A673 (cell line): ENCODE results near the gene MYADM. TPM values are rescaled to one million over a fixed set of nuclear protein-coding genes. Genes with fewer than 3 reads are reported as not detected.

Experiments used
- BruUV-seq: library from RNA; stranded (reverse); fragments of 400-500 nt; replicated peaks from 2 replicates; lab custom pipeline; 2021; lab: Mats Ljungman, UMichigan
- CTCF ChIA-PET: fragments of 300-600 bp; sonication (Branson Sonifier 250); formaldehyde crosslinking; loops from one replicate; lab custom pipeline; 2022; ENCODE audit warnings: antibody characterized with exemption; lab: Charles Lee
- POLR2A ChIA-PET: fragments of 300-600 bp; sonication (Branson Sonifier 250); formaldehyde crosslinking; loops from one replicate; lab custom pipeline; 2022; ENCODE audit warnings: antibody characterized with exemption; ENCODE audit not compliant: low non-redundant PET; lab: Charles Lee
- DNase-seq: peaks from one replicate; pipeline ENCODE4 v3.0.0-alpha.2; 2015; ENCODE audit warnings: low spot score
- H3K27ac ChIP-seq: fragments of 200-600 bp; sonication (generic); 2 replicates; pipeline ENCODE4 v1.5.1; 2016; ENCODE audit warnings: mixed run types, low read depth, mild to moderate bottlenecking, mixed read lengths, antibody characterized with exemption, low read length; ENCODE audit not compliant: poor library complexity, severe bottlenecking
- H3K27me3 ChIP-seq: fragments of 200-600 bp; sonication (generic); replicated peaks from 2 replicates; pipeline ENCODE4 v1.6.1; 2017; ENCODE audit warnings: mixed run types, low read depth, mild to moderate bottlenecking, mixed read lengths, antibody characterized with exemption, low read length; ENCODE audit not compliant: insufficient read depth, poor library complexity
- H3K36me3 ChIP-seq: fragments of 200-600 bp; sonication (generic); 2 replicates; pipeline ENCODE4 v1.6.1; 2016; ENCODE audit warnings: mixed run types, mild to moderate bottlenecking, mixed read lengths, antibody characterized with exemption, low read length; ENCODE audit not compliant: insufficient read depth, poor library complexity, severe bottlenecking
- H3K4me1 ChIP-seq: fragments of 200-600 bp; sonication (generic); 2 replicates; pipeline ENCODE4 v1.6.1; 2017; ENCODE audit warnings: mixed run types, mild to moderate bottlenecking, mixed read lengths, antibody characterized with exemption, low read length; ENCODE audit not compliant: insufficient read depth, poor library complexity, severe bottlenecking
- H3K4me3 ChIP-seq: fragments of 200-600 bp; sonication (generic); 2 replicates; pipeline ENCODE4 v1.5.1; 2016; ENCODE audit warnings: low read depth, mixed run types, mild to moderate bottlenecking, mixed read lengths, low read length; ENCODE audit not compliant: poor library complexity, severe bottlenecking
- H3K9me3 ChIP-seq: fragments of 200-600 bp; sonication (generic); 2 replicates; pipeline ENCODE4 v1.6.1; 2016; ENCODE audit warnings: mixed run types, low read depth, mild to moderate bottlenecking, mixed read lengths, antibody characterized with exemption, low read length; ENCODE audit not compliant: poor library complexity, severe bottlenecking
- EZH2 ChIP-seq: fragments of 200-600 bp; sonication (generic); IDR thresholded peaks from 2 replicates; pipeline ENCODE4 v1.6.1; 2017; ENCODE audit warnings: borderline replicate concordance, low read depth, mild to moderate bottlenecking, mixed read lengths, antibody characterized with exemption, low read length; ENCODE audit not compliant: poor library complexity, severe bottlenecking
- intact Hi-C: fragments of 100-400 bp; cut with micrococcal nuclease; formaldehyde crosslinking; loops from one replicate; pipeline ENCODE4 v1.10.0; 2022; ENCODE audit not compliant: unreplicated experiment
- total RNA-seq: library from RNA; stranded (reverse); gene quantifications from 2 replicates; pipeline ENCODE4 v1.2.3, GENCODE V29; 2021
- TF ChIP-seq, protein P1 (sequence below): fragments of 300-800, 200-600 bp; sonication (generic); conservative IDR thresholded peaks from 2 replicates; pipeline ENCODE4 v1.5.1; 2017; ENCODE audit warnings: low read depth, mild to moderate bottlenecking, antibody characterized with exemption, low read length, moderate library complexity, mixed read lengths

Gene MYADM
- total RNA-seq, 1 experiment from 2014 or later = 53.2 TPM

GRCh38 chr19:53877361-53877766 lies 9.7 kb downstream of the MYADM start:
- no peak overlapping the region for H3K27ac ChIP-seq
- BruUV-seq = no TSS peak
- CTCF ChIA-PET = no interaction called here
- H3K36me3 ChIP-seq = peaks cover 17% of the 10 kb centered on the region
- peaks cover 2% of the 10 kb centered on the region for H3K27me3 ChIP-seq
- TF ChIP-seq EZH2 = no peak
- TF ChIP-seq, protein P1, sequence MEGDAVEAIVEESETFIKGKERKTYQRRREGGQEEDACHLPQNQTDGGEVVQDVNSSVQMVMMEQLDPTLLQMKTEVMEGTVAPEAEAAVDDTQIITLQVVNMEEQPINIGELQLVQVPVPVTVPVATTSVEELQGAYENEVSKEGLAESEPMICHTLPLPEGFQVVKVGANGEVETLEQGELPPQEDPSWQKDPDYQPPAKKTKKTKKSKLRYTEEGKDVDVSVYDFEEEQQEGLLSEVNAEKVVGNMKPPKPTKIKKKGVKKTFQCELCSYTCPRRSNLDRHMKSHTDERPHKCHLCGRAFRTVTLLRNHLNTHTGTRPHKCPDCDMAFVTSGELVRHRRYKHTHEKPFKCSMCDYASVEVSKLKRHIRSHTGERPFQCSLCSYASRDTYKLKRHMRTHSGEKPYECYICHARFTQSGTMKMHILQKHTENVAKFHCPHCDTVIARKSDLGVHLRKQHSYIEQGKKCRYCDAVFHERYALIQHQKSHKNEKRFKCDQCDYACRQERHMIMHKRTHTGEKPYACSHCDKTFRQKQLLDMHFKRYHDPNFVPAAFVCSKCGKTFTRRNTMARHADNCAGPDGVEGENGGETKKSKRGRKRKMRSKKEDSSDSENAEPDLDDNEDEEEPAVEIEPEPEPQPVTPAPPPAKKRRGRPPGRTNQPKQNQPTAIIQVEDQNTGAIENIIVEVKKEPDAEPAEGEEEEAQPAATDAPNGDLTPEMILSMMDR = no peak
- no peaks in the 10 kb centered on the region for H3K9me3 ChIP-seq
- POLR2A ChIA-PET = no interaction called here
- peaks cover 17% of the 10 kb centered on the region for H3K4me1 ChIP-seq
- no peak overlapping the region for H3K4me3 ChIP-seq
- DNase-seq = no peak
- intact Hi-C loops = no loop called here

GRCh38 chr19:53878776-53879139 lies 11.1 kb downstream of the MYADM start:
- POLR2A ChIA-PET = no interaction called here
- peaks cover 16% of the 10 kb centered on the region for H3K36me3 ChIP-seq
- H3K4me1 ChIP-seq = peaks cover 28% of the 10 kb centered on the region
- BruUV-seq = no TSS peak
- peak overlapping the region; percentile 60 for H3K27ac ChIP-seq
- H3K9me3 ChIP-seq = no peaks in the 10 kb centered on the region
- intact Hi-C loops = no loop called here
- no peak for DNase-seq
- H3K4me3 ChIP-seq = peak overlapping the region; percentile 51
- H3K27me3 ChIP-seq = peaks cover 16% of the 10 kb centered on the region
- CTCF ChIA-PET = interaction anchor here (0.5 to 1.5 kb wide), 4 partner anchors 12 to 153 kb away, joined by 3 to 8 read pairs (median 4); partner anchors contain the start of gene MYADM
- TF ChIP-seq EZH2 = no peak
- TF ChIP-seq, protein P1 = no peak

- intact Hi-C loops = no loop called here
- H3K27ac ChIP-seq = peak overlapping the region; percentile 60
These were observed 11.7 kb downstream of the MYADM start for GRCh38 chr19:53879140-53880081.

More at GRCh38 chr19:53879140-53880081, 11.7 kb downstream of the MYADM start:
- BruUV-seq = no TSS peak
- Histone ChIP-seq H3K36me3 (peaks cover 11% of the 10 kb centered on the region), H3K4me3 (peak overlapping the region; percentile 51), H3K9me3 (no peaks in the 10 kb centered on the region), H3K27me3 (peaks cover 22% of the 10 kb centered on the region), H3K4me1 (peaks cover 28% of the 10 kb centered on the region)
- ChIA-PET CTCF (interaction anchor here (0.9 to 1.5 kb wide), 3 partner anchors 12 to 152 kb away, joined by 3 to 8 read pairs (median 4); partner anchors contain the start of gene MYADM), POLR2A (interaction anchor here (0.6 kb wide), 1 partner anchor 63 kb away, joined by 3 read pairs; no protein-coding TSS in a partner anchor)
- no peak for TF ChIP-seq EZH2
- TF ChIP-seq, protein P1 = no peak
- peak; percentile 97 for DNase-seq
